Activated CD8-positive, alpha-beta memory T cell treated with anti-CD3 and anti-CD28 coated beads, Interleukin-2, amount 50 U/mL, for 48 hours (primary cell): Measurements from ENCODE around the gene AGO4.
"Not testable (repeated sequence)": the region's sequence is repeated elsewhere in the genome, so short reads cannot be mapped to it uniquely, and the experiment has no call there.

ENCODE experiments used
- DNase-seq: peaks from one replicate; pipeline ENCODE4 v3.0.0-alpha.2; 2020

Gene AGO4

GRCh38 chr1:35812754-35813153 lies 4.9 kb downstream of the AGO4 start:
- DNase-seq, result not testable (repeated sequence)

GRCh38 chr1:35825255-35825654 lies 17.4 kb downstream of the AGO4 start:
- DNase-seq, result no peak

- no peak for DNase-seq
Measured at GRCh38 chr1:35832276-35832905, 24.6 kb downstream of the AGO4 start.

GRCh38 chr1:35833395-35833794 lies 25.6 kb downstream of the AGO4 start:
- DNase-seq, result no peak

GRCh38 chr1:35834218-35834617 lies 26.4 kb downstream of the AGO4 start:
- no peak for DNase-seq

GRCh38 chr1:35835398-35835797 lies 27.6 kb downstream of the AGO4 start:
- no peak for DNase-seq

- DNase-seq, result no peak
Measured at GRCh38 chr1:35836734-35837133, 28.9 kb downstream of the AGO4 start.

GRCh38 chr1:35838693-35839245 lies 31.0 kb downstream of the AGO4 start:
- DNase-seq, result no peak

GRCh38 chr1:35844826-35845225 lies 37.0 kb downstream of the AGO4 start:
- DNase-seq, result no peak

GRCh38 chr1:35845766-35846165 lies 38.0 kb downstream of the AGO4 start:
- no peak for DNase-seq

GRCh38 chr1:35847935-35848565 lies 40.2 kb downstream of the AGO4 start:
- no peak for DNase-seq

- DNase-seq, result no peak
Measured at GRCh38 chr1:35850051-35850450, 42.2 kb downstream of the AGO4 start.

- DNase-seq, result no peak
Measured at GRCh38 chr1:35850716-35851115, 42.9 kb downstream of the AGO4 start.

- DNase-seq, result no peak
Measured at GRCh38 chr1:35851132-35851869, 43.5 kb downstream of the AGO4 start.

GRCh38 chr1:35852241-35852640 lies 44.4 kb downstream of the AGO4 start:
- DNase-seq, result no peak

GRCh38 chr1:35854989-35855700 lies 47.3 kb downstream of the AGO4 start:
- no peak for DNase-seq

GRCh38 chr1:35856964-35857363 lies 49.1 kb downstream of the AGO4 start:
- no peak for DNase-seq

- no peak for DNase-seq
Measured at GRCh38 chr1:35857830-35858229, 50.0 kb downstream of the AGO4 start.

- no peak for DNase-seq
Measured at GRCh38 chr1:35860696-35861095, 52.9 kb downstream of the AGO4 start.

GRCh38 chr1:35863136-35863535 lies 55.3 kb downstream of the AGO4 start:
- no peak for DNase-seq

GRCh38 chr1:35863881-35864625 lies 56.2 kb downstream of the AGO4 start:
- DNase-seq, result no peak

GRCh38 chr1:35864813-35865212 lies 57.0 kb downstream of the AGO4 start:
- DNase-seq, result no peak

GRCh38 chr1:35866991-35867390 lies 59.2 kb downstream of the AGO4 start:
- DNase-seq, result no peak
